Measurements from ENCODE around the gene NEK1. TPM values are rescaled to one million over a fixed set of nuclear protein-coding genes. Genes with fewer than 3 reads are reported as not detected.
A peak's percentile ranks its signal among the peaks of the same experiment; 100 is the strongest.

The NEK1 gene
- total RNA-seq, 1 donor from 2014 or later: 13.0 TPM

GRCh38 chr4:169492436-169493163 lies 119.8 kb downstream of the NEK1 start:
- peak; percentile 90 for TF ChIP-seq CTCF (IDR thresholded peaks at IDR 0.05; ENCODE audit: insufficient read depth, low read depth, low read length)
- no peak for TF ChIP-seq EZH2 (IDR thresholded peaks at IDR 0.05; ENCODE audit: insufficient read depth, low read length)
- Histone ChIP-seq H3K27ac (ENCODE audit: low read depth, low read length) (no peak overlapping the region), H2AFZ (ENCODE audit: low read depth, low read length) (peak overlapping the region; percentile 7), H3K9ac (ENCODE audit: low read length) (no peak overlapping the region), H3K79me2 (ENCODE audit: insufficient read depth, low read length) (no peaks in the 10 kb centered on the region), H3K36me3 (ENCODE audit: insufficient read depth, low read length) (no peaks in the 10 kb centered on the region), H3K9me3 (ENCODE audit: insufficient read depth, low read depth, low read length) (no peaks in the 10 kb centered on the region), H3K27me3 (ENCODE audit: insufficient read depth, low read length) (no peaks in the 10 kb centered on the region), H3K4me3 (ENCODE audit: insufficient read depth, low read depth, low read length) (no peak overlapping the region), H3K4me2 (ENCODE audit: low read length) (no peak overlapping the region), H3K4me1 (ENCODE audit: insufficient read depth, low read length) (no peaks in the 10 kb centered on the region), H4K20me1 (ENCODE audit: insufficient read depth, low read length) (no peaks in the 10 kb centered on the region)
- H3K4me3 Mint-ChIP-seq (ENCODE audit: unreplicated experiment): no peak overlapping the region
- peaks cover 19% of the 10 kb centered on the region for H3K36me3 Mint-ChIP-seq (ENCODE audit: low read depth, unreplicated experiment)
- H3K4me1 Mint-ChIP-seq (ENCODE audit: low read depth, unreplicated experiment): no peaks in the 10 kb centered on the region
- peak; percentile 4 for DNase-seq (ENCODE audit: low read depth)
- H3K27me3 Mint-ChIP-seq (ENCODE audit: low read depth, unreplicated experiment): no peaks in the 10 kb centered on the region
- peak; percentile 50 for FAIRE-seq
- no peak overlapping the region for H3K27ac Mint-ChIP-seq (ENCODE audit: unreplicated experiment)
- peaks cover 9% of the 10 kb centered on the region for H3K9me3 Mint-ChIP-seq (ENCODE audit: unreplicated experiment)

- H3K36me3 Mint-ChIP-seq (ENCODE audit: low read depth, unreplicated experiment): peaks cover 16% of the 10 kb centered on the region
- no peaks in the 10 kb centered on the region for H3K27me3 ChIP-seq (ENCODE audit: insufficient read depth, low read length)
- H2AFZ ChIP-seq (ENCODE audit: low read depth, low read length): no peak overlapping the region
- DNase-seq (ENCODE audit: low read depth): no peak
- no peak overlapping the region for H3K9ac ChIP-seq (ENCODE audit: low read length)
- H3K79me2 ChIP-seq (ENCODE audit: insufficient read depth, low read length): no peaks in the 10 kb centered on the region
- H3K4me1 ChIP-seq (ENCODE audit: insufficient read depth, low read length): no peaks in the 10 kb centered on the region
- H3K27ac ChIP-seq (ENCODE audit: low read depth, low read length): no peak overlapping the region
- no peak for TF ChIP-seq CTCF (IDR thresholded peaks at IDR 0.05; ENCODE audit: insufficient read depth, low read depth, low read length)
- TF ChIP-seq EZH2 (IDR thresholded peaks at IDR 0.05; ENCODE audit: insufficient read depth, low read length): no peak
- H3K4me1 Mint-ChIP-seq (ENCODE audit: low read depth, unreplicated experiment): no peaks in the 10 kb centered on the region
- H3K27ac Mint-ChIP-seq (ENCODE audit: unreplicated experiment): no peak overlapping the region
- H3K27me3 Mint-ChIP-seq (ENCODE audit: low read depth, unreplicated experiment): no peaks in the 10 kb centered on the region
- H3K4me3 Mint-ChIP-seq (ENCODE audit: unreplicated experiment): no peak overlapping the region
- H4K20me1 ChIP-seq (ENCODE audit: insufficient read depth, low read length): no peaks in the 10 kb centered on the region
- H3K9me3 Mint-ChIP-seq (ENCODE audit: unreplicated experiment): peaks cover 5% of the 10 kb centered on the region
- no peak overlapping the region for H3K4me2 ChIP-seq (ENCODE audit: low read length)
- no peak overlapping the region for H3K4me3 ChIP-seq (ENCODE audit: insufficient read depth, low read depth, low read length)
- H3K36me3 ChIP-seq (ENCODE audit: insufficient read depth, low read length): no peaks in the 10 kb centered on the region
- no peaks in the 10 kb centered on the region for H3K9me3 ChIP-seq (ENCODE audit: insufficient read depth, low read depth, low read length)
- no peak for FAIRE-seq
Measured at GRCh38 chr4:169491211-169491610, 121.2 kb downstream of the NEK1 start.

GRCh38 chr4:169489306-169489705 lies 123.1 kb downstream of the NEK1 start:
- no peak for FAIRE-seq
- Mint-ChIP-seq H3K27ac (ENCODE audit: unreplicated experiment) (no peak overlapping the region), H3K27me3 (ENCODE audit: low read depth, unreplicated experiment) (no peaks in the 10 kb centered on the region)

More at GRCh38 chr4:169489306-169489705, 123.1 kb downstream of the NEK1 start:
- peaks cover 5% of the 10 kb centered on the region for H3K9me3 Mint-ChIP-seq (ENCODE audit: unreplicated experiment)
- no peak overlapping the region for H2AFZ ChIP-seq (ENCODE audit: low read depth, low read length)
- H3K79me2 ChIP-seq (ENCODE audit: insufficient read depth, low read length): no peaks in the 10 kb centered on the region
- TF ChIP-seq CTCF (IDR thresholded peaks at IDR 0.05; ENCODE audit: insufficient read depth, low read depth, low read length): no peak
- TF ChIP-seq EZH2 (IDR thresholded peaks at IDR 0.05; ENCODE audit: insufficient read depth, low read length): no peak
- H3K9ac ChIP-seq (ENCODE audit: low read length): no peak overlapping the region
- no peak overlapping the region for H3K4me3 ChIP-seq (ENCODE audit: insufficient read depth, low read depth, low read length)
- no peaks in the 10 kb centered on the region for H3K9me3 ChIP-seq (ENCODE audit: insufficient read depth, low read depth, low read length)
- no peak overlapping the region for H3K27ac ChIP-seq (ENCODE audit: low read depth, low read length)
- peaks cover 16% of the 10 kb centered on the region for H3K36me3 Mint-ChIP-seq (ENCODE audit: low read depth, unreplicated experiment)
- no peak for DNase-seq (ENCODE audit: low read depth)
- H3K4me1 Mint-ChIP-seq (ENCODE audit: low read depth, unreplicated experiment): no peaks in the 10 kb centered on the region
- H3K4me1 ChIP-seq (ENCODE audit: insufficient read depth, low read length): peaks cover 2% of the 10 kb centered on the region
- no peaks in the 10 kb centered on the region for H4K20me1 ChIP-seq (ENCODE audit: insufficient read depth, low read length)
- no peak overlapping the region for H3K4me2 ChIP-seq (ENCODE audit: low read length)
- no peaks in the 10 kb centered on the region for H3K36me3 ChIP-seq (ENCODE audit: insufficient read depth, low read length)
- H3K27me3 ChIP-seq (ENCODE audit: insufficient read depth, low read length): no peaks in the 10 kb centered on the region
- H3K4me3 Mint-ChIP-seq (ENCODE audit: unreplicated experiment): no peak overlapping the region

All from astrocyte (in vitro differentiated cells and primary cell).